GM12875 (cell line): ENCODE data around the gene TC2N.
"Not testable (repeated sequence)": the region's sequence is repeated elsewhere in the genome, so short reads cannot be mapped to it uniquely, and the experiment has no call there.

Experiments
- H3K4me3 ChIP-seq: one replicate; pipeline ENCODE4 v1.5.1; 2011; ENCODE audit warnings: low read depth, low read length, control low read depth
- CTCF ChIP-seq: IDR thresholded peaks from 2 replicates; pipeline ENCODE4 v1.5.1; 2011; ENCODE audit warnings: low read depth, mild to moderate bottlenecking, control low read depth, inconsistent platforms, low read length, moderate library complexity, borderline replicate concordance; ENCODE audit not compliant: insufficient read depth

TC2N gene

GRCh38 chr14:91904483-91904882 is 37.1 kb upstream of the TC2N start:
- H3K4me3 ChIP-seq: no peak overlapping the region
- TF ChIP-seq CTCF: no peak

GRCh38 chr14:91903070-91903469 is 35.7 kb upstream of the TC2N start:
- no peak for TF ChIP-seq CTCF

GRCh38 chr14:91902336-91902735 is 35.0 kb upstream of the TC2N start:
- TF ChIP-seq CTCF: no peak
- H3K4me3 ChIP-seq: no peak overlapping the region

More at GRCh38 chr14:91903070-91903469, 35.7 kb upstream of the TC2N start:
- no peak overlapping the region for H3K4me3 ChIP-seq

GRCh38 chr14:91901449-91902226 is 34.3 kb upstream of the TC2N start:
- TF ChIP-seq CTCF: no peak
- no peak overlapping the region for H3K4me3 ChIP-seq

- H3K4me3 ChIP-seq: no peak overlapping the region
- no peak for TF ChIP-seq CTCF
Observed at GRCh38 chr14:91899806-91900205, 32.5 kb upstream of the TC2N start.

GRCh38 chr14:91899213-91899612 is 31.9 kb upstream of the TC2N start:
- no peak overlapping the region for H3K4me3 ChIP-seq
- peak; percentile 12; the same call in 1 of the 2 replicates for TF ChIP-seq CTCF

- H3K4me3 ChIP-seq: no peak overlapping the region
- TF ChIP-seq CTCF: no peak
Observed at GRCh38 chr14:91898372-91898771, 31.0 kb upstream of the TC2N start.

GRCh38 chr14:91897716-91898115 is 30.4 kb upstream of the TC2N start:
- H3K4me3 ChIP-seq: not testable (repeated sequence)
